HG02973 (cell line): ENCODE data around the gene SCUBE2.

Source experiments
- ATAC-seq: cut with Tn5 transposase; IDR thresholded peaks from one replicate; pipeline ENCODE4 v1.9.1; 2021; ENCODE audit warnings: moderate library complexity; ENCODE audit not compliant: unreplicated experiment

Gene SCUBE2

DNA sequence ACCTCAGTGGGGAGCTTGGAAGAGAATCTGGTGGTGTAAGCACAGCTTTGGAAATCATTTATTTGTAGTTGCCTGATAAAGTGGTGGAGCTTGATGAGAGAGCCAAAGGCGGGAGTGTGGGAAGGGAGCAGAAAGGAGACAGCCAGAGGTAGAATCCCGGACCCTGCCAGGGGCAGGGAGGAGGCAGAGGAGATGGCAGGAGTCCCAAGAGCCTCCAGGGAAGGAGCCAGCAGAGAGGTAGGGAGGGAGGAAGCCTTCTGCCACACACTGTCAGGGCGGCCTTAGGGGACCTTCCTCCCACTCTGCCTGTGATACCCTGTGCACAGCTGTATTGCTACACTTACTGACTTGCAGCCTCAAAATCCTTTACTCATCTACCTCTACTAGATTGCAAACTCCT lies 15.4 kb downstream of the SCUBE2 start:
- ATAC-seq = no peak

DNA sequence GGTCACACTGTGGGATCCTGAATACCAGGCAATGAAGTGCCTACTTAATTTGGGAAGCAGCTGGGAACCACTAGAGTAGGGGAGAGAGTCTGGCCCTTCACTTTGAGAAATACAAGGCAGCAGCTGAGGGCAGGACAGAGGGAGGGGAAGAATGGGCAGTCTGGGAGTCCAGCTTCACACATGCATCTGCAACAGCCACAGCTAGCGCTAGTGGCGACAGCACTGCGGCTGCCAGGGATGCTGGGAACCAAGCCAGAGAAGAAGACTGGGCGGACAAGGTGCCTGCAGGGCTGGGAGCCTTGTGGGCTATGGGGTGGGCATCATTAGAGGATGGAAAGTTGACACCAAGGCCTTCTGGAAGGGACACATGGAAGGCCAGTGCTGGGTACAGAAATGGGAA lies 15.8 kb downstream of the SCUBE2 start:
- ATAC-seq = no peak

DNA sequence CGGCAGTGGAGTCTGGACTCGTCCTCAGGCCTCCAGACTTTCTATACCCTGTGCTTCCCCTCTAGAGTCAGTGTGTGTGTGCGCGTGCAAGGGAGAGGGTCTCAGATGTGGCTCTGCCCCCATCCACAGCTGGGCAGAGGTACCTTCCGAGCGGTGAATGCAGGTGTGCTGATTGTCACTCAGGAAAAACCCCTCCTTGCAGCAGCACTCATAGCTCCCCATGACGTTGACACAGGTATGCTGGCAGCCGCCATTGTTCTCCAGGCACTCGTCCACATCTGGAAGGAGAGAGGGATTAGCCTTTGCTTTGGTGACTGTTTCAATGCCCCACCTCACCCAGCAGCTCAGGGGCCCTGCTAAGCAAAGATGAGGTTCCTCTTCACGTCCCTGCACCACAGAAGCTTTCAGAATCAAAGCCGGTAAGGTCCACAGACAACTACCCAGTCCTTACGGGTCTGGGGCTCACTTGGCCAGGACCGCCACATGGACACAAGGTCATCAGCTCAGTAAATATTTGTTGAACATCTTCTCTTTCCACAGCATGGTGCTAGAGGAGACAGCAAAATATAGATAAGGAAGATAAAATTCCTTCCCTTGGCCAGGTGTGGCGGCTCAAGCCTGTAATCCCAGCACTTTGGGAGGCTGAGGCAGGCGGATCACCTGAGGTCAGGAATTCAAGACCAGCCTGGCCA lies 16.9 kb downstream of the SCUBE2 start:
- no peak for ATAC-seq

DNA sequence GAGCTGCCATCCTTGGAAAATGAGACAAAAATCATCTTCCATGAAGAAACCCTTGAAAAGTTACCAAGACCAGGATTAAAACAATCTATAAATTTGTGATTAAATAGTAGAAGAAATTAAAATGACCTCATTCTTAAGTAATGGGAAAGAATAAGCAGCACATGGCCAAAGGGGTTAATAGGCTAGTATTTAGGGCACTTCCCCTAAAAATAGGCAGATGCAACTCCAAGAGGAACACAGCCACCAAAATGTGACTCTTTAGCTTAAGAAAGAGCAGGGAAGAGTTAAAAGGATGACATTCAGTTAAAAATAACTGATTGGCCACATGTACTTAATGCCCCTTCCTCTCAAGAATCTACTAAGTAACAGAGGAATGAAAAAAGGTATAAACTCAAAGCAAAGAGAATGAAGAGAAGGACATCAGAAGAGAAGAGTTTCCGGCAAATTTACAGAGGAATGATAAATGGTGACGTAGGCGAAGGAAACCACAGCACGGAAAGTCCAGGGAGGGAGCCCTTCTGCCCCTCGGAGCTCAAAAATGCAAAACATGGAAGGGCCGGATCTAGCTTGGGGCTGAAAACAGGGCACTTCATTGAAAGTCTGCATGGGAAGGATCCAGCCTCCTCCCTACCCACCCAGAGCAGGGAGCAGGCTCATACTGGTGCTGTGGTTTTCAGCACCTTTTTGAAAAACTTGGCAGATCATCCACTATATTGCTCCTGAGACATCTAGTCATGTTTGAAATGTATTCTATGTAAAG lies 17.8 kb downstream of the SCUBE2 start:
- no peak for ATAC-seq

DNA sequence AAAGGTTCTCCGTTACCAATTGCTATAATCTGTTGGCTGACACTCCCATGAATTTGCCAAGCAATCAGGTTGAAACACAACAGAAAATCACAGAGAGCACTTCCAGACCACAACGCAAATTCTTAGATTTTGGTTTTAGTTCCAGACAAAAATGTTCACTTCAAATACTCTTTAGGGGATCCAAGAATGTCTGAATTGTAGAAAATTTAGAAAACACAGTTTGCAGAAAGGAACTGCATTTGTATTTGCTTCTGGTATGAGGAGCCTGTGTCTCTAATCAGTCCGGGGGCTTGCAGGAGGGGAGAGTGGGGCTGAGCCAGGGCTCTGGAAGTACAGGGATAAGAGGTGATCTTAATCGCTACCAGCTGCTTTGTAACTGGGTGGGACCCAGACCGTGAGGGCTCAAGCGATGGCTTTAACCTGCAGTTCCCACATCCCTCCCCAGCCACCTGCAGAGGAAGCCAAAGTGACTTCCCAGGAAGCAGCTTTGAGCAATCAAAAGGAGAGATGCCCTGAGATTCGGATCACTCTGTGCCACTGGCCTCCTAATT lies 18.7 kb downstream of the SCUBE2 start:
- ATAC-seq = no peak

DNA sequence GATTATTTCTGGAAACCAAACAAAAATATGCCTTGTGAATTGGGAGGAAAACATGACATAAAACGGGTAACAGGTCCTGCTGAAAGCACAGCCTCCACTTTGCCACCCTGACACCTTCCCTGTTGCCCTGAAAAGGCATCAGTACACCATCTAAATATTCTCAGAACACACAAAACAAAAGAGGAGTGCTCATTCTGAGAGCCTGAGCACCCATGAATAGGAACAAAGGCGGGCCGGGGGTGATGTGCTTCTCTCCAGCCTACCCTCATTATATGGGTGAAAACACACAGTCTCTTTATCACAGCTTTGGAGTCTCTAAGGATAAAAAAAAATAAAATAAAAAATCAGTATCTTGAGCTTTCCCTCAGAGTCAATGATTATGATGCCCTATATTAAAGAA lies 19.7 kb downstream of the SCUBE2 start:
- no peak for ATAC-seq

DNA sequence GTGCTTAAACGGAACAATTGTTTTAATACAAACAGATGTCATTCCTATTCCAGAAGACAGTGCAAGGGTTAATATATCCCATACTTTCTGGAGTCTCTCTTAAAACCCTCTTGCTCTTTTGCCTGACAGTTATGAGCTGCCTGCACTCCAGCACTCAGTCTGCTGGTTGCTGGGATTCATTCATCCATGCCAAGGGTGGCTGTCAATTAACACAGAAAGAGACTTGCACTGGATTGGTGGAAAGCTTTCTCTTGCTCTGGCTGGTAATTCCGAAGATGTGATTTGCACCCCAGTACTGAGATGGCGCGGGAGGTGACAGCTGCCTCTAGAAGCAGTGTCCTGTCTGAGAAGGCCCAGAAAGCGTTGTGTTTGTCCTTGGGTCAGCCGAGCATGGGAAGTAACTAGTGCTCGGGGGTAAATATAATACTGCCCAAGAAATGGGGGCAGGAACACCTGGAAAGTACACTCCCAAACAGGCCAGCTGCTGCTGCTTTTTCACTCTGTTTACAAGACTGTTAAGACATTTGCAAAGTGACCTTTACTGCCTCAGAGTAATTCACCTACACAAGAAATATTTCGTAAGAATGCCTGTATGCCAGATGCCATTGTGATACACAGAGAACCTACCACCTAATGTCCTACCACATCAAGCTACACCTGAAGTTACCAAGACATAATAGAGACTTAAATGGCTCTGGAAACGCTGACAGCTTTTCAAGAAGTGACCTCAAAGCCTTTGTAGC lies 20.5 kb downstream of the SCUBE2 start:
- ATAC-seq = no peak

DNA sequence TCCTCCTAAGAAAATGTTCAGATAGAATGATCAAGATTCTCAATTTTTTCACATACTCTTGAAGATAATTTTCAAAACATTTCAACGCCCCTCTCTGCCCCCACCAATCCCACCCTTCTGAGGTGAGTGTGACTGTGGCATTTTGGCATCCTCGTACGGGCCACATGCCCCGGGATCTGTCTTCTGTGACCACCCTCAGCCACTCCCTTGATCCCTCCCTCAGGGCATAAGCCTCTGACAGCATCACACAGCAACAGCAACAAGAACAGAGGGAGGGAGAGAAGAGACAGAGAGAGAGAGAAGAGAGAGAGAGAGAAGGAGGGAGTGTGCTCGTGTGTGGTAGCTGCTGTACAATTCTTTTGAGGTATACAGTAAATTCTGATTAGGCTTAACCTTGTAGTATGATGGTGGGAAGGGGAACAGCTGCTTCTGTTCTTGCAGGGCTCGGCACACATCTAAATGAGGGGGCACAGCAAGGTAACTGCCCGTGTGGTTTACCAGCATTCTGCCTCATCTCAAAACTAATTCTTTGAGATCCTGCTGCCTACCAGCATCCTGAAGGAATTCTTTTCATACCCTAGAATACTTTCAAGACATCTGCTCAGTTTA lies 21.4 kb downstream of the SCUBE2 start:
- ATAC-seq = no peak

DNA sequence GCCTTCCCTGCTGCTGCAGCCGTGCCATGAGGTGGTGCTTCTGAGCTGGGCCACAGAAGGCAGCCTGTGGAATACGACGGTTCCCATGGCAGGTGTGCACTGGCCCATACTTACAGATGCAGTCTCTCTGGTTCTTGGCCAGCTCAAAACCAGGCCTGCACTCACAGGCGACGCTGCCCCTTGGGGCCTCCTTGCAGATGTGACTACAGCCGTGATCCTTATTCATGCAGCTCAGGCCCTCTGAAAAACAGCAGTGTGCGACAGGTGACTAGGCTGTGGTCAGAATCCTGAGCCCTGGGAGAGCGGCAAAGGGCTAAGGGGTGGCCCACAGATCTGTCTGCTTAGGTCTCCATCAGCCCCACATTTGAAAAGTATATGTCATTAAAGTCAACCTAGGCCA lies 22.1 kb downstream of the SCUBE2 start:
- ATAC-seq = no peak

DNA sequence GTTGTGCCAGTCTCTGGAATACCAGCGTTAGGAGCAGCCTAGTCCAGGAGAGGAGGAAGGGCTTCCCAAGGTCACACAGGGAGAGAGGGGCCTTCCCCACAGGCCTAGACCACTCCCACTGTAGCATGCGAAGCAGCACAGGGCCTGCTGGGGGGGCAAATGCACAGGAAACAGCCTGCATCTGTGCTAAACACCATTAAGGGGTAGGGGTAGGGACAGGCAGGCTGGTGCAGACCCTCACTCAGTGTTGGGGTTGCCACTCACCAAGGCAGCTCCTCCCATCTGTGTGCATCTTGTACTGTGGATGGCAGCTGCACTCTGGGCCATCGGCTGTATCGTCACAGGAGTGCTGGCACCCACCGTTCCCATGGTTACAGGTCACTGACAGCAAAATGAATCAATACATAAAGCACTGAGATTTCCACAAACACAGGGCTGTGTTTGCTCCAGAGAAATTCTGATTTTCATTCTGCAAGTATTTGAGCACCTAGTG lies 24.9 kb downstream of the SCUBE2 start:
- ATAC-seq = no peak

DNA sequence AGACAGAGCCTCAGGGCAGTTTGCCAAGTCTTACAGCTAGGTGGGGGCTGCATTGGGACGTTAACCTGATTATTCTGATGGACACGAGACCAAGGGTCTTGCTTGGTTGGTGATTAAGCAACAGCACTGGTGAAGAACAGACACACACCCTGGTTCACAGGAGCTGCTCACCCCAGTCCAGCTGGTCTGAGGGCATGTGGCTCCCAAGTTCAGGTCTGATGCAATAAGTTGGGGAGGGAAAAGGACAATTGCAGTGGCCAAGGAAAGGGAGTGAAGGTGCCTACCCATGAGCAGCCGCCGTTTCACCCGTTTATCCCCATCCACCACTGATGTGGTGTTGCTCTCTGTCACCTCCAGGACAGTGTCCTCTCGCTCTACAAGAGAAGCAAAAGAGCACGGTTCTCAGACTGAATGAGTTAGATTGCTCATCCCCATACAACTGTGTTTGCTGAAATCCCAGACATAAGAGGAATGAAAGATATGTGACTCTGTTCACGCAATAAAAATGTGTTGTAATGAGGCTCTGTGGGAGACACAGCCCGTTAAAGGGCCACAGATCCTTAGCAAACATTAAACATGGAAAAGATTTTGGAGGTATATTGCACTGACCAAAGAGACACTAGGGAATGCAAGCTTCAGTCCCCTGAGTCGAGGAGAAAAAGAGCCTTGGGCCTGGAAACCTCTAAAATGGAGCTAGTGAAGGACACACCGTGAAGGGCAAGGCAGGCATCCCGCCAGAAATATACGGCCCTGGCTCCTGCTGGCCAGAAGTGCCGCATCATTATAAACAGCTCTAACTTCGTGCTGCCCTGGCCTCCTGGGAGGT lies 25.6 kb downstream of the SCUBE2 start:
- no peak for ATAC-seq

DNA sequence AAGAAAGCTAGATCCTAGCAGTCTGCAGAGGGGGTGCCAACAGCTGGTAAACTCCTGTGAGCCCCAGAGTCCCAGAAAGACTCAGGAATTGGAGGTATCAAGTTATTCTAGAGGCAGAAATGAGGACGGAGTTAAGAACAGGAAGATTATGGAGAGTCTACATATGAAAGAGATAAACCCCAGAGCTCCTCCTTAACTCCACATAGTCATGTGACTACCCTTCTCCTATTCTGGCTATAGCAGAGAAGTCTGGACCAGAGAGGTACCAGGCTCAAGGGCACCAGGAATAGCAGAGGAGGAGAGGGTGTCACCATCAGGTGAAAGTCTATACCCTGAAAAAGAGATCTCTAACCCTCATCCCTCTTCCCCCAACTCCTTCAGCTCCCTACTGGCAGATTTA lies 29.6 kb downstream of the SCUBE2 start:
- ATAC-seq = no peak

DNA sequence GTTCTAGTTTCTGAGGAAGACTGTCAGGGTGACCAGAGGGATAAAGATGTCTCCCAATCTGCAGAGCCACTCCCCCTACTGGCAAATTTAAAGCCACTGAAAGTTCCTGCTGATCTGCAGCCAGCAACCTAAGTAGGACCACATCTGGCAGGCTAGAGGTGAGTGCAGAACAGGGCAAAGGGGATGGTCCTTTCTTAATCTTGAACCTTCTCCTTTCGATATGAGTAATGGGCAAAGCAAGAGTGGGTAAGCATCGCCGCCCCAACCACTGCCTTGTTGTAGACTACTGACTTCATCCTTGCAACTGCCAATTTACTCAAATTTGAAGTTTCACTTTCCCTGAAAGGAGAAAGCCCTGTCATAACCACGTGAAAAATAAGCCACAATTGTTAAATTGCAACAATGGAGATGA lies 30.7 kb downstream of the SCUBE2 start:
- peak; percentile 94 for ATAC-seq

DNA sequence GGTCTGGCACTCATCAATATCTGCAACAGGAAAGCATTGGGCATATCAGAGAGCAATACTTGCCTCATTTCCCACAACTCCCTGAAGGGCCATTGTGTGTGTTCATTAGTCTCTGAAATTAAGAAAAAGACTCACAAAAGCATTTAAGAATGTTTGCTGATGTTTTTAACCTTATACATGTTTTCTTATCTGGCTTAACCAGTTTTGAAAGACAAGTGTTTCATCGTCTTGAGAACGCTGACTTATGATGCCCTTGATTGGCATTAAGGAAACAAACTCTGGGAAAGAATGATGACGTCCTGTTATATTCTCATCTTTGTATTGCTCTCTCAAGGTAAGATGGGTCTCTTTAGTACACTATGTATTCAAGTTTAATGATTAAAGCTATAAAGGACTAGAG lies 32.0 kb downstream of the SCUBE2 start:
- ATAC-seq = no peak

DNA sequence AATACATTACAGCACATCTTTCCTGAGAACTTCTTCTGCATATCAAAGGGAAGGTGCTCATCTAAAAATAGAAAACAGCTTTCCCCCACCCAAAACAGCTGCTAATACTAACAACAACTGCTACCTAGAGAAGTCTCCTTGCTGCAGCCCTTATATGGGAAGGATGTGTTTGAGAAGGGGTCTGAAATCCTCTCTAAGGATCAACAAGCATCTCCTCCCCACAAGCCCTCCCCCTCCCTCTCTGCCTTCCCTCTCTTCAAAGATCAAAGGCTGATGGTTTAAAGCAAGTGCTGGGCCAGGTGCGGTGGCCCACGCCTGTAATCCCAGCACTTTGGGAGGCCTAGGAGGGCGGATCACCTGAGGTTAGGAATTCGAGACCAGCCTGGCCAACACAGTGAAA lies 33.5 kb downstream of the SCUBE2 start:
- no peak for ATAC-seq

DNA sequence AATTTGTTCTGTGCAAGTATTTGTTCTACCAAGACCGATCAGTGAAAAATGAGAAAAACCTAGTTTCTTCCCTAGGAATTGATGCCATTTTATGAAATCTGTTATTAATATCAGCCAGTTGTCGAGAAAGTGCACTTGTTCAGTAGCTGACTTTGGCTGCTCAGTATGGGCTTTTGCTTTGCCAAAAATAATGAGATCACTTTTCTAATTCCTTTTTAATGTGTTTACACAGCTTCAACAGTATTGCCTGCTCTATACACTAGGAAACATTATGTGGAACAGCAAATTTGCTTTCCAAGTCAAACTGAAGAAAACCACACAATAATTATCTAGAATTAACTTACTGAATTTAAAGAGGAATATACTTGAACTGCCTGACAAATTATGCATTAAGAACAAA lies 34.4 kb downstream of the SCUBE2 start:
- no peak for ATAC-seq

DNA sequence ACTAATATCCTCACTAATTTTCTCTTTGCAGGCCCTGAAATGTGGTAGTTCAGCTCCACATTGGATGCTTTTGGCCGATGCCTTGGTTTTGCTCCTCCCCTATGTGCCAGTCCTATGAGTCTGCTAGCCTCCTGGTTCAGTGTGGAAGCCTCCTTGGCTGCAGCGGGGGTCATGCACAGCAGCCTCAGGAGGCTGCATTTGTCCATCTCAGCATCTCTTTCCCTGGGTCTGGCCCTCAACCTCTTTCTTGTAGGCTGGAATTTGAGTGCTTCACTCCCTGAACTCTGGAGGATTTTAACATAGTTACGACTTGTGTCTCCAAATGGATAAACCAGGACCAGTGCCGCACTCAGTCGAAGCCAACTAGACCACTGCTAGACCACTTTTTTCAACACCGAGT lies 34.9 kb downstream of the SCUBE2 start:
- no peak for ATAC-seq

DNA sequence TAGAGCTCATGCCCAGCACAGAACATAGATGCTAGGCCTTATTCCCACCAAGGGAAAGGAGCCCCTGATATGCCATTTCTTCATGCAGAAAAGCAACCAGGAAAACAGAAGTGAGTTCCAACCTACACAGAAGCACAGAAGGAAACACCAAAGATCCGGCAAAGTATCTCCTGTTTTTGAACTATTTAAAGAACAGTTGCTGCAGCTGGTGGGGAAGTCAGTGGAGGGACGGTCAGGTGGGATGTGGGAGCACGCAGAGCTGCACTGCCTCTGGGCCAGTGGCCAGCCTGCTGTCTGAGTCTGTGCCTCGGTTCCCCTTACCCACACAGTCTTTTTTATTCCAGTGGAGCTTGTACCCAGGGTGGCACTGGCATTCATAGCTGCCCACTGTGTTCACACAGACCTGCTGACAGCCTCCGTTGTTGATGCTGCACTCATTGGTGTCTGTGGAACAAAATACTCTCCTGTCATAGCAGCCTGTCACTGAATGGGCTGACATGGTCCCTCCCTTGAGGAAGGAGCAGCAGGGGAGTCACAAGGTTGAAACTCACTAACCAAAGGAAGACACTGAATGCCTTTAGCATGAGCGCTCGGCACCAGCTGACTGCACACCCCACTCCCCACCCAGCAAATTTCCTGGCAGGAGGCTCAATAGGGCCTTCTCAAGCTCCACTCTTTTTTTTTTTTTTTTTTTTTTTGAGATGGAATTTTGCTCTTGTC lies 37.9 kb downstream of the SCUBE2 start:
- ATAC-seq = no peak

DNA sequence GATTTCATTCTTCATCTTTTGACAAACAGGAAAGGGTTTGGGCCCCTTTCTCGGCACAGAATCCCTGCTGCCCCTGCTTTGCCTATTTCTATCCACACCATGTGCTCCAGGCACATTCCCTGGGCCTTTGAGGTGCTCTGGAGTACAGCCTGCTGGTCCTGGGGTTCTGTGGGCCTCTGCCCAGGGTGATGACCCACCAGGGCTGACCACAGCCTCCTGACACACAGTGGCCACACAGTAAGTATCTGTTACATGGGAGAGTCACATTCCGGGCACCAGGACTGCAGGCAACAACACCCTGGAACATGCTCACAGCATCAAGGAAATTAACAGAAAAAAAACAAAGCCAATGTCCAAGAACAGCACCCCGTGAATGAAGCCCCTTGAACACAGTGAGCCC lies 39.1 kb downstream of the SCUBE2 start:
- no peak for ATAC-seq

DNA sequence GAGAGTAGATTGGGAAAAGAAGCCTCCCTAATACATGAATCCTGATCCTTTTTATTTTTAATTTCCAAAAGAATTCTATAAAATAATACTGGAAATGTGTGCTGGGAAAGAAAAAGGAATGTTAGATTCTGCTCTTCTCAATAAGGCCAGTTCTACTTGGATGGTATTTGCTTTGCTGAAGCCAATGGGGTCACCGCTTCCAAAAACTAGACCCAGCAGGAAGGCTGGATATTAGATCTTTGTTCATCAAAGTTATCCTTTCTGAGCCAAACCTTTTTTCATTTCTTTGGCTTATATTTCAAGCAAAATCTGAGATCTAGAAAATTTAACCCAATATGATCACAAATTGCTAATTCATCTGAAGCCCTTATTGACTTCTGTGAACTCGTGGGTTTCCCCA lies 41.4 kb downstream of the SCUBE2 start:
- no peak for ATAC-seq
